ENCODE results near the gene GPR153.

Gene GPR153

GRCh38 chr1:6286266-6286665, 25.4 kb upstream of the GPR153 start:
- no peak for DNase-seq

GRCh38 chr1:6285336-6285735, 24.4 kb upstream of the GPR153 start:
- DNase-seq = no peak

GRCh38 chr1:6282577-6283270, 21.8 kb upstream of the GPR153 start:
- DNase-seq = no peak

- no peak for DNase-seq
These were observed 20.9 kb upstream of the GPR153 start for GRCh38 chr1:6281511-6282402.

- no peak for DNase-seq
These were observed 20.0 kb upstream of the GPR153 start for GRCh38 chr1:6280761-6281451.

- DNase-seq = no peak
These were observed 18.9 kb upstream of the GPR153 start for GRCh38 chr1:6279613-6280383.

- no peak for DNase-seq
These were observed 18.2 kb upstream of the GPR153 start for GRCh38 chr1:6279066-6279465.

- no peak for DNase-seq
These were observed 17.4 kb upstream of the GPR153 start for GRCh38 chr1:6278263-6278662.

GRCh38 chr1:6276811-6277555, 16.1 kb upstream of the GPR153 start:
- no peak for DNase-seq

- DNase-seq = peak; percentile 55
These were observed 15.2 kb upstream of the GPR153 start for GRCh38 chr1:6275826-6276782.

- DNase-seq = no peak
These were observed 13.8 kb upstream of the GPR153 start for GRCh38 chr1:6274622-6275139.

- no peak for DNase-seq
These were observed 13.2 kb upstream of the GPR153 start for GRCh38 chr1:6274102-6274501.

GRCh38 chr1:6273380-6273891, 12.5 kb upstream of the GPR153 start:
- no peak for DNase-seq

- DNase-seq = no peak
These were observed 12.0 kb upstream of the GPR153 start for GRCh38 chr1:6272868-6273267.

- no peak for DNase-seq
These were observed 11.6 kb upstream of the GPR153 start for GRCh38 chr1:6272452-6272851.

- DNase-seq = no peak
These were observed 10.7 kb upstream of the GPR153 start for GRCh38 chr1:6271554-6271953.

GRCh38 chr1:6271006-6271405, 10.1 kb upstream of the GPR153 start:
- DNase-seq = no peak

- peak; percentile 34 for DNase-seq
These were observed 9.5 kb upstream of the GPR153 start for GRCh38 chr1:6270401-6270800.

GRCh38 chr1:6269720-6270400, 9.0 kb upstream of the GPR153 start:
- peak; percentile 50 for DNase-seq

GRCh38 chr1:6269296-6269695, 8.4 kb upstream of the GPR153 start:
- no peak for DNase-seq
